GM12891 (cell line): Measurements from ENCODE around the gene SIN3A.

Experiments used
- POLR2A ChIP-seq: IDR thresholded peaks from 2 replicates; pipeline ENCODE4 v1.6.1; 2011; ENCODE audit warnings: low read depth, low read length, control low read depth
- POLR2AphosphoS5 ChIP-seq: IDR thresholded peaks from 2 replicates; pipeline ENCODE4 v1.6.1; 2011; ENCODE audit warnings: low read depth, low read length, control low read depth
- SPI1 ChIP-seq: IDR thresholded peaks from 2 replicates; pipeline ENCODE4 v1.6.1; 2011; ENCODE audit warnings: low read depth, low read length, control low read depth
- TAF1 ChIP-seq: IDR thresholded peaks from 2 replicates; pipeline ENCODE4 v1.6.1; 2011; ENCODE audit warnings: low read depth, low read length, control low read depth

DNA sequence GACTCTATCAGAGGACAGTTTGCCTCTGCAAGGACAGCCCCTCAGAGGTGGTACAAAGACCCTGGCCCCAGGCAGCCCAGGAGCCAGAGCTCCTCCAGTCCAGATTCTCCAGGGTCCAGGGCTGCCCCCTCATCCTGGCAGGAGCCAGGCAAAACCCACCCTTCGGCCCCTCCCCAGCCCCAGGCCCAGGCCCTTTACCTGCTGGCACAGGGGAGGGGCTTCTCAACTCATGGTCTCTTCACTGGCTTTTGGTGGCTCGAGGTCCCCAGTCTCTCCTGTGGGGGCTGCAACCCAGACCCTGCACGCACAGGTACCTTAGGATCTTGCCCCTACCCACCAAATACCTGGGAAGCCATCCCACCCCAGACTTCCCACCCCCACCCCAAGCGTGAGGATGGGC, 96.1 kb downstream of the SIN3A start:
- TF ChIP-seq TAF1 (no peak), POLR2A (no peak), SPI1 (no peak), POLR2AphosphoS5 (no peak)
